SK-MEL-5 (cell line): ENCODE results near the gene PUS3. TPM values are rescaled to one million over a fixed set of nuclear protein-coding genes. Genes with fewer than 3 reads are reported as not detected.

ENCODE experiments used
- DNase-seq: peaks from one replicate; pipeline ENCODE4 v3.0.0-alpha.2; 2016; ENCODE audit warnings: low read depth, low spot score
- in situ Hi-C: cut with HindIII; loops from 2 replicates; pipeline ENCODE4 v1.10.0; 2016; ENCODE audit warnings: low sequenced_read_pairs, high pct_unique_total_duplicates, low pct_unique_long_range_greater_than_20kb
- total RNA-seq: library from RNA; depleted of rRNA; stranded (reverse); fragments of >200 nt; shearing (Covaris generic); gene quantifications from 2 replicates; pipeline ENCODE4 v1.2.3, GENCODE V29; 2014

Gene PUS3
- total RNA-seq, 1 experiment from 2014 or later, result 15.5 TPM

- in situ Hi-C loops, result no loop called here
- no peak for DNase-seq
Observed at GRCh38 chr11:125943661-125944349, 40.8 kb upstream of the PUS3 start.

GRCh38 chr11:125942771-125943428 is 39.9 kb upstream of the PUS3 start:
- DNase-seq, result no peak
- in situ Hi-C loops, result no loop called here

GRCh38 chr11:125941619-125942611 is 38.9 kb upstream of the PUS3 start:
- DNase-seq, result peak; percentile 43
- in situ Hi-C loops, result no loop called here

- in situ Hi-C loops, result no loop called here
- no peak for DNase-seq
Observed at GRCh38 chr11:125941267-125941618, 38.2 kb upstream of the PUS3 start.

GRCh38 chr11:125940145-125940544 is 37.1 kb upstream of the PUS3 start:
- in situ Hi-C loops, result no loop called here
- DNase-seq, result no peak

GRCh38 chr11:125939081-125939521 is 36.1 kb upstream of the PUS3 start:
- DNase-seq, result no peak
- in situ Hi-C loops, result no loop called here

GRCh38 chr11:125938418-125938817 is 35.4 kb upstream of the PUS3 start:
- in situ Hi-C loops, result no loop called here
- no peak for DNase-seq

GRCh38 chr11:125935618-125936199 is 32.7 kb upstream of the PUS3 start:
- in situ Hi-C loops, result no loop called here
- no peak for DNase-seq

GRCh38 chr11:125935056-125935455 is 32.0 kb upstream of the PUS3 start:
- in situ Hi-C loops, result no loop called here

GRCh38 chr11:125934473-125934872 is 31.5 kb upstream of the PUS3 start:
- in situ Hi-C loops, result no loop called here
- no peak for DNase-seq

More at GRCh38 chr11:125935056-125935455, 32.0 kb upstream of the PUS3 start:
- DNase-seq, result no peak

- in situ Hi-C loops, result no loop called here
- DNase-seq, result no peak
Observed at GRCh38 chr11:125933030-125933813, 30.2 kb upstream of the PUS3 start.

GRCh38 chr11:125932301-125932700 is 29.3 kb upstream of the PUS3 start:
- in situ Hi-C loops, result no loop called here
- no peak for DNase-seq

- no peak for DNase-seq
- in situ Hi-C loops, result no loop called here
Observed at GRCh38 chr11:125931668-125932067, 28.7 kb upstream of the PUS3 start.

- in situ Hi-C loops, result no loop called here
- DNase-seq, result no peak
Observed at GRCh38 chr11:125931116-125931515, 28.1 kb upstream of the PUS3 start.

GRCh38 chr11:125930076-125930450 is 27.1 kb upstream of the PUS3 start:
- DNase-seq, result no peak
- in situ Hi-C loops, result no loop called here

GRCh38 chr11:125929445-125930075 is 26.6 kb upstream of the PUS3 start:
- DNase-seq, result no peak

GRCh38 chr11:125926682-125927081 is 23.7 kb upstream of the PUS3 start:
- in situ Hi-C loops, result no loop called here
- no peak for DNase-seq

More at GRCh38 chr11:125929445-125930075, 26.6 kb upstream of the PUS3 start:
- in situ Hi-C loops, result no loop called here
